Stimulated activated CD4-positive, alpha-beta T cell treated with anti-CD3 and anti-CD28 coated beads, Interleukin-12 subunit alpha, Interleukin-12 subunit beta, amount 100 ng/mL, for 48 hours (primary cell): ENCODE measurements around the gene ITPKC.
A peak's percentile ranks its signal among the peaks of the same experiment; 100 is the strongest.
"Not testable (repeated sequence)": the region's sequence is repeated elsewhere in the genome, so short reads cannot be mapped to it uniquely, and the experiment has no call there.

Source experiments
- DNase-seq, 3 donors: peaks; one replicate each; pipeline ENCODE4 v3.0.0-alpha.2; 2020; ENCODE audit warnings: low read depth in 2 of 3, low spot score in 1 of 3

The ITPKC gene

GRCh38 chr19:40759352-40759751, 42.4 kb downstream of the ITPKC start:
- DNase-seq = no peak

DNA sequence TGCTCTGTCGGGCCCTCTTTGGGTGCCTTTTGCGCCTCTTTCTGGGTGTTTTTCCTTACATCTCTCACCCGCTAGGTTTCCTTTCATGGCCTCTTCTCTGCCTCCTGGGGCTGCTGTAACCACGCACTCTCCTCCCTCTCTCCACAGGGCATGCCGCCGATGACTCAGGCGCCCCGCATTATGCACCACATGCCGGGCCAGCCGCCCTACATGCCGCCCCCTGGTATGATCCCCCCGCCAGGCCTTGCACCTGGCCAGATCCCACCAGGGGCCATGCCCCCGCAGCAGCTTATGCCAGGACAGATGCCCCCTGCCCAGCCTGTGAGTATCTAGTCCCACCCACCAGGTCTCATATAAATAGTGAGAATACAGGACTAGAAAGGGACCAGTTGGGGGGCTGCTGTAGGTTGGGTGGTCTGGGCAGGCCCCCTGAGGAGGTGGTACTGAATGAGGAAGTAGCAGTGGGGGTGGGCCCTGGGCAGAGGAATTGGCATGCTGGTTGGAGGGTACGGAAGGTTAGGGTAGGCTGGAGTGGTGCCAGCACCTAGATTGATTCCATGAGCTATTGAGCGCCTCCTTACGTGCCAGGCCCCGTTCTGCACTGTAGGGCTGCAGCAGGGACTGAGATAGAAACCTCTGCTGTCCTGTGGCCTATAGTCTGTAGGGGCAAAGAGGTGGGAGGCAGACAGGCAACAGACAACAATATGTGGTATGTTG, 46.0 kb downstream of the ITPKC start:
- DNase-seq = no peak

DNA sequence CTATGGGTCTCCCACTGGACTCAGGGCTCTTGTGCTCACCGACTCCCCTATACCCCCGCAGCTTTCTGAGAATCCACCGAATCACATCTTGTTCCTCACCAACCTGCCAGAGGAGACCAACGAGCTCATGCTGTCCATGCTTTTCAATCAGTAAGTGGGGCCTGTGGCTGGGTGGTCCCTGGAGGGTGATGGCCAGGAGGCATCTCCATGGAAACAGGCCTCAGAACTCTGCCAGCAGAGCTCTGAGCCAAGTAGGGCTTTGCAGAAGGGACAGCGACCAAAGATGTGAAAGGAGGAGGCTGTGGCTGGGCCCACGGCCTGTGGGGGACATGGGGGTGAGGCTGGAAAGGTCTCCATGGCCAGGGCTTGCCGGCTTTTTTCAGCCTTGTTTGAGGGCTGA, 46.6 kb downstream of the ITPKC start:
- DNase-seq = no peak

GRCh38 chr19:40763963-40764362, 47.1 kb downstream of the ITPKC start:
- DNase-seq = no peak

DNA sequence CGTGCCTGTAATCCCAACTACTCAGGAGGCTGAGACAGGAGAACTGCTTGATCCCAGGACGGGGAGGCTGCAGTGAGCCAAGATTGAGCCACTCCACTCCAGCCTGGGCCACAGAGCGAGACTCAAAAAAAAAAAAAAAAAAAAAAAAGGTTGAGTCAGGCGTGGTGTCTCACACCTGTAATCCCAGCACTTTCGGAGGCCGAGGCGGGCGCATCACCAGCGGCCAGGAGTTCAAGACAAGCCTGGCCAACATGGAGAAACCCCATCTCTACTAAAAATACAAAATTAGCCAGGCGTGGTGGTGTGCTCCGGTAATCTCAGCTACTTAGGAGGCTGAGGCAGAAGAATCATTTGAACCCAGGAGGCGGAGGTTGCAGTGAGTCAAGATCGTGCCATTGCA, 49.5 kb downstream of the ITPKC start:
- not testable (repeated sequence) for DNase-seq

DNA sequence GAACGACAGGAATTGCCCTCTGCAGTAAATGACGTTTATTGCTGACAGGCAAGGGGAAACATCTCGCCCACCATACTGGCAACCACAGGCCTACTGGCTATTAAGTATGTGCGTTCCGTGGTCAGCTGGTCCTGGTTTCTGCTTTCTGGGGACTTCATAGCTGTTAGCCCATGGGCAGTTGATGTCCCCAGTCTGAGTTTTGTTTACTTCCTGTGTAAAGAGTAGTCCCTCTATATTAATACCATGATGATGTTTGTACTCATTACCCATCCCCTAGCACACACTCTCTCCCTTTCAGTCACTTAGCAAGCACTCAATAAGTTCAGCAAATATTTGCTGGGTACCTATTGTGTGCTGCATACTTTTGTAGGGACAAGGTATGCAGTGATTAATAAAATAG, 52.0 kb downstream of the ITPKC start:
- DNase-seq = no peak

DNA sequence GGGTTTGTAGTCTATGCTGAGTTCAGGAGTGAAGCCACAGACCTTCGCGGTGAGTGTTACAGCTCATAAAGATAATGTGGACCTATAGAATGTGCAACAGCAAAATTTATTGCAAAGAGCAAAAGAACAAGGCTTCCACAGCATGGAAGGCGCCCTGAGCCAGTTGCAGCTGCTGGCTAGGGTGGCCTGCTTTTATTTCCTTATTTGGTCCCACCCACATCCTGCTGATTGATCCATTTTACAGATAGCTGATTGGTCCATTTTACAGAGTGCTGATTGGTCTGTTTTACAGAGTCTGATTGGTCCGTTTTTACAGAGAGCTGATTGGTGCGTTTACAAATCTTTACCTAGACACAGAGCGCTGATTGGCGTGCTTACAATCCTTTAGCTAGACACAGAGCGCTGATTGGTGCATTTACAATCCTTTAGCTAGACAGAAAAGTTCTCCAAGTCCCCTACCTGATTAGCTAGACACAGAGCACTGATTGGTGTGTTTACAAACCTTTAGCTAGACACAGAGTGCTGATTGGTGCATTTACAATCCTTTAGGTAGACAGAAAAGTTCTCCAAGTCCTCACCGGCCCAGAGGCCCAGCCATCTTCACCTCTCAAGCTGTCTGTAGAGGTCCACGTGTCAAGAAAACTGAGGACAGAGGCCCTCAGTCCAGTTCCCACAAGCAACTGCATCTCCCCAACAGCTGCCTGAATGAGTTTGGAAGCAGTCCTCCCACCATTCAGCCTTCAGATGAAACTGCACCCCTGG, 54.4 kb downstream of the ITPKC start:
- DNase-seq = not testable (repeated sequence)

DNA sequence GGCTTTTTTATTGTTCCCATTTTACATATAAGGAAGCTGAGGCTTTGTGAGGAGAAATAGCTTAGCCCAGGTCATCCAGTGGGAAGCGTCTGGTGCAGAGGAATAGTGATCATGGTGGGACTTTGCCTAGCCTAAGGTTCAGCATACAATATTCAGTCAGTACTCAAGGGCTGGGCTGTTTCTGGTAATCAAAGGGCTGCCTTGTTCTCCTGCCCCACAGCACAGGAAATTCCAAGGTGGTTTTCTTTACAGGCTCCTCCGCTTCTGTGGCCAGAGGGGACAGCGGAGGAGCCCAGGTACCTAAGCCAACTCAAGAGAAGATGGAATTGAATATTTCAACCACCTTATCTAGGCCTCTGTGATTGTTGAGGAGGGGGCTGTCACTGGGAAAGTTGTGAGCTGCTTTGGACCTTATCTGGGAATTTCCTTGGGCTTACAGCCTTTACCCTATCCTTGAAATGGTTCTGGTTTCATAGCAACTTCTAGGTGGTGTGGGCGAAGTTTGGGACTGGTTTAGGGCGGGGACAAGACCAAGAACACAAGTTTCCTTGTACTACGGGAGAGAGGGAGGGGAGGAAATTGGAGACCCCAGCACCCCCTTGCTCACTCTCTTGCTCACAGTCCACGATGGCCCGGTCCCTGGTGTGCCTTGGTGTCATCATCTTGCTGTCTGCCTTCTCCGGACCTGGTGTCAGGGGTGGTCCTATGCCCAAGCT, 58.2 kb downstream of the ITPKC start, which contains the start of gene MIA:
TSS of gene MIA (plus strand) at position 606 of the 716 bp plus-strand sequence. CDS start at position 628, 22 bp downstream.
- no peak for DNase-seq

GRCh38 chr19:40775632-40776022, 58.7 kb downstream of the ITPKC start:
- no peak for DNase-seq

DNA sequence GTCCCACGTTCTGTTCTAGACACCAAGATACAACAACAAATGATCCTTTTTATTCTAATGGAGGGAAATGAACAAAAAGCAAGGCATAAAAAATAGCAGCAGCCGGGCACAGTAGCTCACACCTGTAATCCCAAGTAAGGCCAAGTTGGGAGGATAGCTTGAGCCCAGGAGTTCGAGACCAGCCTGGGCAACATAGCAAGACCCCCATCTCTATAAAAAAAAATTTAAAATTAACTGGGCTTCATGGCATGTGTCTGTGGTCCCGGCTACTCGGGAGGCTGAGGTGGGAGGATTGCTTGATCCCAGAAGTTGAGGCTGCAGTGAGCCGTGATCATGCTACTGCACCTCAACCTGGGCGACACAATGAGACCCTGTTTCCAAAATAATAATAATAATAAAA, 59.5 kb downstream of the ITPKC start:
- no peak for DNase-seq

DNA sequence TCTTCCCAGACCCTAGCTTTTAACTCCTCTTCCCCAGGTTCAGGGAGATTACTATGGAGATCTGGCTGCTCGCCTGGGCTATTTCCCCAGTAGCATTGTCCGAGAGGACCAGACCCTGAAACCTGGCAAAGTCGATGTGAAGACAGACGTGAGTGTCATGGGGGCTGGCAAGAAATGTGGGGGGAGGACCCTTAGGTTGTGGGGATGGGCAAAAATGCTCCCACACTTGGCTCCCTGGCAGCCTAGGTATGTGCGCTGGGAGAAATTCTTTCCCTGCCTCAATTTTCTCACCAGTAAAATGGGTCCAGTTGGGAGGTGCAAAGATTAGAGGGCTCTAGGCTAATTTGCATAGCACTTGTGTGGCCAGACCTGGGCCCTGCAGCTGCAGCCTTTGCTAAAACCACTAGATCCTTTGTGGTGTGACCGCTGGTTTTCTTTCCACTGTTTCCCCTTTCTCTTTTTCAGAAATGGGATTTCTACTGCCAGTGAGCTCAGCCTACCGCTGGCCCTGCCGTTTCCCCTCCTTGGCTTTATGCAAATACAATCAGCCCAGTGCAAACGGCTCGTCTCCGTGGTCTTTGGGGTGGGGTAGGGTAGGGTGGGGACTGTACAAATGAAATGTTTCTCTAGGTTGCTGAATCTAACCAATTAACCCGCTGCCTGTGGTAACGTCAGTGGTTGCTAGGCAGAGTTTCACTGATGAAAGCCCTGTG, 60.2 kb downstream of the ITPKC start:
- DNase-seq = peak; percentile 79 to 92 (median 89)

GRCh38 chr19:40777645-40777936, 60.7 kb downstream of the ITPKC start:
- DNase-seq = no peak

DNA sequence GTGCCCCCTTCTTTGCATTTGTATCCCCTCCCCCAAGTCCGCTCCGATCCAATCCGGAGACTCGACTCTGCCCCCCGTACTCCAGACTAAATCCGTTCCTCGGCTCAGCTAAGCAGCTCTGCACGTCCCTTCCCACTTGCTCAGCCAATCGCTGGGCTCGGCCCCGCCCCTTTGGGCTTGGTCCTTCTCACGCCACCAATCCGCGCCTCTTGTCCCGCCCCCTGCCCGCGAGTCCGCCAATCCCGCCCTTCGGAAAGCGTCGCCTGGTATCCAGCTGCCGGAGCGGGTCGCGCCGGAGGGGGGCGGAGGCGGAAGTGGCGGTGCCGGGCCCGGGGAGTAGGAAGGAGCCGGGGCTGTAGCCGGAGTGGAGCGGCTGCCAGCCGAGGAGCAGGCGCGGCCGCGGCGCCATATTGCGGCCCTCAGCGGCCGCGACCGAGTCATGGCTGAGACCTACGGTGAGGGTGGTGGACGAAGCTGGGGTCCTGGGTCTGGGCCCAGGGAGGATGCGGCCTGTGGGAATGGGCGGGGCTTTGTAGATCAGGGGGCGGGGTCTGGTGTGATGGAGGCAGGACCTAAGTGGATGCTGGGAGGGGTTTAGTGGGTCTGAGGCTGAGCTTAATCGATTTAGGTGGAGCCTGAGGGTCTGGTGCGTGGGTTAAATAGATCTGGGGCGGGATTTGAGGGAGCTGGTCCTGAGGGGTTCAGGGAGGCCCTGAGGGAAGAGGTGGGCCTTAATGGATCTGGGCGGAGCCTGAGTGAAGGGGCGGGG, 61.2 kb downstream of the ITPKC start, which contains the start of gene RAB4B:
TSS of gene RAB4B (plus strand) at position 311 of the 769 bp plus-strand sequence. CDS start at position 440, 129 bp downstream.
- peak; percentile 99 to 100 (median 100) for DNase-seq

GRCh38 chr19:40778706-40779284, 61.9 kb downstream of the ITPKC start:
- no peak for DNase-seq

DNA sequence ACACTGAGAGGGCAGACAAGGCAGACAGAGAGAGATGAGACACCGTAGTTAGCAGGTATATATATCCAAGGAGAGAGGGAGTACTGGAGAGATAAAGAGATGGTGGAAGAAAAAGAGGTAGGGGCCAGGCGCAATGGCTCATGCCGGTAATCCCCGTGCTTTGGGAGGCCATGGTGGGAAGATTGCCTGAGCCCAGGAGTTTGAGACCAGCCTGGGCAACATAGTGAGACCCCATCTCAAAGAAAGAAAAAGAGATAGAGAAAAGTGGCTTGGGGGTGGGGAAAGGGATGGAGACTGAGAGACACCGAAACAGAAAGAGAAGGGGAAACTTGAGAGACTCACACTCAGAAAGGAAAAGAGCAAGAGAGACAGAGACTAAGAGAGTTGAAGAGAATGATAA, 63.7 kb downstream of the ITPKC start:
- no peak for DNase-seq

- no peak for DNase-seq
Observed at GRCh38 chr19:40781140-40781539, 64.2 kb downstream of the ITPKC start.

DNA sequence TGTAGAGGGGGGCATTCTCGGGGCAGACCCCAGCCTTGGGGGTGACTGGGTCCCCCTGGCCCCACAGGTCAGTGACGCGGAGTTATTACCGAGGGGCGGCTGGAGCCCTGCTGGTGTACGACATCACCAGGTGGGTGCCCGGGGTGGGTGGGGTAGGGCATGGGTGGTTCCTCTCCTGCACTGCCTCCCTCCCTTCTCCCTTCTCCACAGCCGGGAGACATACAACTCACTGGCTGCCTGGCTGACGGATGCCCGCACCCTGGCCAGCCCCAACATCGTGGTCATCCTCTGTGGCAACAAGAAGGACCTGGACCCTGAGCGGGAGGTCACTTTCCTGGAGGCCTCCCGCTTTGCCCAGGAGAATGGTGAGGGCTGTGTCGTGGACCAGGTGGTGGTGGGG, 66.8 kb downstream of the ITPKC start:
- DNase-seq = no peak

DNA sequence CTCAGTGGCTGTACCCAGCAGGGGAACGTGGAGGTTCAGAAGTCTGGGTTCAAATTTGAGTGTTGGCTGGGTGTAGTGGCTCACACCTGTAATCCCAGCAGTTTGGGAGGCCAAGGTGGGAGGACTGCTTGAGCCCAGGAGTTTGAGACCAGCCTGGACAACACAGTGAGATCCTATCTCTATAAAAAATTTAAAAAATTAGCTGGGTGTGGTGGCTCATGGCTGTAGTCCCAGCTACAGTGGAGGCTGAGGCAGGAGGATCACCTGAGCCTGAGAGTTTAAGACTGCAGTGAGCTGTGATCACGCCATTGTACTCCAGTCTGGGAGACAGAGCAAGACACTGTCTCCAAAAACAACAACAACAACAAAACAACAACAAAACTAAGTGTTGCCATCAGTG, 67.2 kb downstream of the ITPKC start:
- DNase-seq = not testable (repeated sequence)

DNA sequence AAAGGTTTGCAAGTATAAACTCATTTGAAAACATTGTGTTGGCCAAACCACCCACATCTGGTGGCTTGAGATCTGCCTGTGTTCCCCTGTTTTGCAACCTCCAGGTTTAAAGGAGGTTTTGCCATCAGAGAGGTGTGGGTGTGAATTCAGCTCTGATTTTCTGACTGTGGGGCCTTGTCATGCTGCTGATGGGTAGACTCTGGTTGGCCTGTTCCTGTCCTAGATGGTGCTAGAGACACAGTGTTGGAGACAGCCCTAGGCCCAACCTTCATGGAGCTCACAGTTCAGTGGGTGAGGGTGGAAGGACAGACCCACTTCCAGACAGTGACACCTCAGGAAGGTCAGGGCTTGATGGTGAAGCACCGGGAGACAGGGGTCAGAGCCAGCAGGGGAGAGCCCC, 68.6 kb downstream of the ITPKC start:
- no peak for DNase-seq
